ENCODE data around the gene AMH. TPM values are rescaled to one million over a fixed set of nuclear protein-coding genes. Genes with fewer than 3 reads are reported as not detected.

AMH gene
- total RNA-seq, 4 donors from 2014 or later, result 0.50 to 3.7 (median 1.3) TPM

DNA sequence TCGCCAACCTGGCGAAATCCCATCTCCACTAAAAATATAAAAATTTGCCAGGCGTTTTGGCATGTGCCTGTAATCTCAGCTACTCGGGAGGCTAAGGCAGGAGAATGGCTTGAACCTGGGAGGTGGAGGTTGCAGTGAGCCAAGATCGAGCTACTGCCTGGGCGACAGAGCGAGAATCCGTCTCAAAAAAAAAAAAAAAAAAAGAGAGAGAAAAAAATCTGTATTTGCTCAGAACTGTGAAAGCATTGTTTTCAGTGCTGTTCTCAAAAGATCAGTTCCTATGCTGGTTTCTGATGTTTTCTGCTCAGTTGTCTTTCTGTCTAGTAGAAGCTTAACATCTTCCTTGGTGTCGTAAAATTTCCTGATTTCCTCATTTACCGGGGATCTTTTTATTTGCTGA lies 9.9 kb upstream of the AMH start:
- WGBS, result 65% methylated on average over 10 of the region's 10 CpGs
- intact Hi-C loops (cut with DNase I), result loop anchor here (5.0 kb wide), 2 partner anchors 87 to 153 kb away; partner anchors contain the start of gene AP3D1
- Histone ChIP-seq H3K4me3 (peak overlapping the region in 1 of 4 donors; percentile 54), H3K4me1 (peaks cover 59 to 86% (median 79%) of the 10 kb centered on the region in 4 donors), H3K9me3 (no peaks in the 10 kb centered on the region), H3K36me3 (peaks cover 12 to 18% (median 13%) of the 10 kb centered on the region in 4 donors), H3K27ac (replicated peaks in 1 of 4) (peak overlapping the region; percentile 59 to 78 (median 72)), H3K27me3 (no peaks in the 10 kb centered on the region)
- TF ChIP-seq EP300 (IDR thresholded peaks at IDR 0.05) (no peak), POLR2A (IDR thresholded peaks at IDR 0.05; ENCODE audit: low read depth) (no peak), POLR2AphosphoS5 (IDR thresholded peaks at IDR 0.05) (no peak)
- TF ChIP-seq, protein P1, sequence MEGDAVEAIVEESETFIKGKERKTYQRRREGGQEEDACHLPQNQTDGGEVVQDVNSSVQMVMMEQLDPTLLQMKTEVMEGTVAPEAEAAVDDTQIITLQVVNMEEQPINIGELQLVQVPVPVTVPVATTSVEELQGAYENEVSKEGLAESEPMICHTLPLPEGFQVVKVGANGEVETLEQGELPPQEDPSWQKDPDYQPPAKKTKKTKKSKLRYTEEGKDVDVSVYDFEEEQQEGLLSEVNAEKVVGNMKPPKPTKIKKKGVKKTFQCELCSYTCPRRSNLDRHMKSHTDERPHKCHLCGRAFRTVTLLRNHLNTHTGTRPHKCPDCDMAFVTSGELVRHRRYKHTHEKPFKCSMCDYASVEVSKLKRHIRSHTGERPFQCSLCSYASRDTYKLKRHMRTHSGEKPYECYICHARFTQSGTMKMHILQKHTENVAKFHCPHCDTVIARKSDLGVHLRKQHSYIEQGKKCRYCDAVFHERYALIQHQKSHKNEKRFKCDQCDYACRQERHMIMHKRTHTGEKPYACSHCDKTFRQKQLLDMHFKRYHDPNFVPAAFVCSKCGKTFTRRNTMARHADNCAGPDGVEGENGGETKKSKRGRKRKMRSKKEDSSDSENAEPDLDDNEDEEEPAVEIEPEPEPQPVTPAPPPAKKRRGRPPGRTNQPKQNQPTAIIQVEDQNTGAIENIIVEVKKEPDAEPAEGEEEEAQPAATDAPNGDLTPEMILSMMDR (IDR thresholded peaks at IDR 0.05), result no peak
- DNase-seq (ENCODE audit: extremely low spot score), result no peak

- intact Hi-C loops (cut with DNase I), result loop anchor here (5.0 kb wide), 2 partner anchors 88 to 152 kb away; partner anchors contain the start of gene AP3D1
- H3K4me1 ChIP-seq, result peaks cover 50 to 82% (median 71%) of the 10 kb centered on the region in 4 donors
Observed at GRCh38 chr19:2239771-2240770, 9.1 kb upstream of the AMH start.

DNA sequence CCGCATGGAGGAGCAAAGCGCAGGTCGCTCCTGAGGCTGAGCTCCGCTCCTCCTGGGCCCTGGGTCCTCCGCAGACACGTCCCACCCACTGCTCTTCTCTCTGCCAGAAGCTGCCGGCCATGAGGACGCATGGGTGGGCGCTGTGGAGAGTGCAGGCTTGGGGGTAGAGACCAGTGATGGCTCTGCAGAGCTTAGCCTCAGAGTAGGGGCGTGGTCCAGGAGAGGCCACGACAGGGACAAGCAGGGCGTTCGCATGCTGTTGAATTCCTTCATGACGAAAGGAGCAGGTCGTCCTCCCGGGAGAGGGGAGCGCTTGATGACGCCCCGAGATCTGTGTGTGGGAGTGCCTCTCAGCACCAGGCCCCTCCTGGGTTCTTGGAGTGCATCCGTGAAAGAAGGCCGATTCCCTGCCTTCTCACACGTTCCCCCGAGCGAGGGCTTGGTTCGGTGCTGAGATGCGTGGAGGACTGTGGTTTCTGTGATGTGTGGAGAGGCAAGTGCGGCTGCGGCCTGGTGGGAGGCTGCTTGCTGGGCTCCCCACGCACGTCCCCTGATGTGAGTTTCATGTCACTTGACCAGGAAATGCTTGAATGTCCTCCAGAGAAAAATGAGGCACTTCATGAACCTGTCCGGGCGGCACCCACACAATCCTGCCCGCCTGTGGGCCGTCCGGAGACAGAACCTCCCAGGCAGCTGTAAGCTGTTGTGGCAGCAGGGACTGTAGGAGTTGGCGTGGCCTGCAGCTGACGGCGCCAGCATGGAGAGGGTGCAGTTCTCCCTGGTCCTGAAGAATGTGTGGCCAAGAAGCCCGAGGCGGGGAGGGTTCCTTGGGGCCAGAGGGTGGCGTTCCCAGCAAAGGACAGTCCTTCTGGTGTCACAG lies 8.0 kb upstream of the AMH start:
- intact Hi-C loops (cut with DNase I), result no loop called here
- TF ChIP-seq POLR2A (IDR thresholded peaks at IDR 0.05; ENCODE audit: low read depth), result no peak
- H3K4me3 ChIP-seq, result peak overlapping the region in 3 of 4 donors; percentile 49 to 57 (median 54)
- no peaks in the 10 kb centered on the region for H3K27me3 ChIP-seq
- WGBS, result 67% methylated on average over 34 of the region's 41 CpGs
- peak overlapping the region; percentile 21 to 78 (median 72) for H3K27ac ChIP-seq (replicated peaks in 1 of 4)
- peaks cover 47 to 77% (median 66%) of the 10 kb centered on the region in 4 donors for H3K4me1 ChIP-seq
- peaks cover 30 to 34% (median 32%) of the 10 kb centered on the region in 4 donors for H3K36me3 ChIP-seq
- DNase-seq (ENCODE audit: extremely low spot score), result no peak
- no peaks in the 10 kb centered on the region for H3K9me3 ChIP-seq

More at GRCh38 chr19:2239771-2240770, 9.1 kb upstream of the AMH start:
- TF ChIP-seq, protein P1 (IDR thresholded peaks at IDR 0.05), result no peak
- peak in 1 of 2 donors; percentile 5 for TF ChIP-seq POLR2AphosphoS5 (IDR thresholded peaks at IDR 0.05)
- DNase-seq (ENCODE audit: extremely low spot score), result peak; percentile 93
- Histone ChIP-seq H3K27me3 (no peaks in the 10 kb centered on the region), H3K36me3 (peaks cover 20 to 24% (median 21%) of the 10 kb centered on the region in 4 donors), H3K4me3 (peak overlapping the region; percentile 49 to 57 (median 52)), H3K27ac (replicated peaks in 1 of 4) (peak overlapping the region; percentile 59 to 78 (median 72)), H3K9me3 (no peaks in the 10 kb centered on the region)
- 17% methylated on average over 34 of the region's 34 CpGs for WGBS

DNA sequence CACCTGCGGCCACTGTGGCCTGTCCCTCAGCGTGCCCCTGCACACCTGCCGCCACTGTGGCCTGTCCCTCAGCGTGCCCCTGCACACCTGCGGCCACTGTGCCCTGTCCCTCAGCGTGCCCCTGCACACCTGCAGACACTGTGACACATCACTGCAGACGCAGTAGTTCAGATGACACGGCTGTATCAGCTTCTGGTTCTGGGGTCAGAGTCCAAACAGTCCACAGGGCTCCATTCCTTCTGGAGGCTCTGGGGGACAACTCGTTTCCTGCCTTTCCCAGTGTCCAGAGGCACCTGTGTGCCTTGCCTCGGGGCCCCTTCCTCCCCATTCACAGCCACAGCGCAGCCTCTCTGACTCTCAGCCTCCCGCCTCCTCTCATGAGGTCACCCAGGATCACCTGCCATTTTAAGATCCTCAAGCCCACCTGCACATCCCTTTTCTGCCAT lies 7.0 kb upstream of the AMH start:
- WGBS, result 86% methylated on average over 9 of the region's 12 CpGs
- Histone ChIP-seq H3K36me3 (peaks cover 40 to 44% (median 41%) of the 10 kb centered on the region in 4 donors), H3K27ac (replicated peaks in 1 of 4) (no peak overlapping the region), H3K9me3 (no peaks in the 10 kb centered on the region), H3K4me3 (no peak overlapping the region), H3K27me3 (no peaks in the 10 kb centered on the region), H3K4me1 (peaks cover 51 to 83% (median 68%) of the 10 kb centered on the region in 4 donors)
- no peak for DNase-seq (ENCODE audit: extremely low spot score)
- TF ChIP-seq EP300 (IDR thresholded peaks at IDR 0.05), result no peak
- intact Hi-C loops (cut with DNase I), result no loop called here

DNA sequence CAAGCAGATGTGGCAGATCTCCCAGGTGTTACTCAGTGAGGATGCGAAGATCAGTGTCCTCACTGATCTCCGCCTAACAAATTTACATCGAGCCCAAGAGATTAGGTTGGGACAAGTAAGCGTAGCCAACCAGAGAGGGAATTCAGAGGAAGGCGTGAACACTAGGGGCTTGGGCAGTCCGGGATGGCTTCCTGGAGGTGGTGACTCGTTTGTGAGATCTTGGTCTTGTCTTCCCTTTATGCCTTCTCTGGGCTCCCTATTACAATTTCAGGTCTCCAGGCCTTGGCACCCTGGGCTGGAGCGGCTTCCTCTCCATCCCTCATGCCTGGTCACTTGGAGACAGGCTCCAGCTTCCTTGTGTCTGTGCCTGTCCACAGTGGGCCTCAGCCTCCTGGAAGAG lies 6.3 kb upstream of the AMH start:
- H3K4me1 ChIP-seq, result peaks cover 44 to 80% (median 63%) of the 10 kb centered on the region in 4 donors

More for the DNA sequence above, 6.3 kb upstream of the AMH start:
- Histone ChIP-seq H3K27ac (replicated peaks in 1 of 4) (no peak overlapping the region), H3K36me3 (peaks cover 40 to 51% (median 48%) of the 10 kb centered on the region in 4 donors), H3K27me3 (no peaks in the 10 kb centered on the region), H3K4me3 (no peak overlapping the region), H3K9me3 (no peaks in the 10 kb centered on the region)
- DNase-seq (ENCODE audit: extremely low spot score), result no peak
- intact Hi-C loops (cut with DNase I), result no loop called here
- TF ChIP-seq, protein P1 (IDR thresholded peaks at IDR 0.05), result no peak
- TF ChIP-seq POLR2A (IDR thresholded peaks at IDR 0.05; ENCODE audit: low read depth) (no peak), EP300 (IDR thresholded peaks at IDR 0.05) (no peak), POLR2AphosphoS5 (IDR thresholded peaks at IDR 0.05) (no peak)
- WGBS, result 84% methylated on average over 8 of the region's 8 CpGs
